Epithelial cell of esophagus (primary cell): ENCODE data around the gene CMBL.
"Not testable (repeated sequence)": the region's sequence is repeated elsewhere in the genome, so short reads cannot be mapped to it uniquely, and the experiment has no call there.

Experiments used
- DNase-seq: peaks from one replicate; pipeline ENCODE4 v3.0.0; 2010; ENCODE audit warnings: low read depth
- H3K4me3 ChIP-seq: 2 replicates; pipeline ENCODE4 v1.5.1; 2011; ENCODE audit warnings: mild to moderate bottlenecking, low read length, control low read depth
- TF ChIP-seq, protein P1 (sequence below): IDR thresholded peaks from 2 replicates; pipeline ENCODE4 v1.5.1; 2011; ENCODE audit warnings: low read depth, mild to moderate bottlenecking, low read length, control low read depth, inconsistent platforms; ENCODE audit not compliant: insufficient read depth; ENCODE audit errors: missing control alignments

The CMBL gene

GRCh38 chr5:10351919-10352318 lies 44.2 kb upstream of the CMBL start:
- no peak overlapping the region for H3K4me3 ChIP-seq
- TF ChIP-seq, protein P1, sequence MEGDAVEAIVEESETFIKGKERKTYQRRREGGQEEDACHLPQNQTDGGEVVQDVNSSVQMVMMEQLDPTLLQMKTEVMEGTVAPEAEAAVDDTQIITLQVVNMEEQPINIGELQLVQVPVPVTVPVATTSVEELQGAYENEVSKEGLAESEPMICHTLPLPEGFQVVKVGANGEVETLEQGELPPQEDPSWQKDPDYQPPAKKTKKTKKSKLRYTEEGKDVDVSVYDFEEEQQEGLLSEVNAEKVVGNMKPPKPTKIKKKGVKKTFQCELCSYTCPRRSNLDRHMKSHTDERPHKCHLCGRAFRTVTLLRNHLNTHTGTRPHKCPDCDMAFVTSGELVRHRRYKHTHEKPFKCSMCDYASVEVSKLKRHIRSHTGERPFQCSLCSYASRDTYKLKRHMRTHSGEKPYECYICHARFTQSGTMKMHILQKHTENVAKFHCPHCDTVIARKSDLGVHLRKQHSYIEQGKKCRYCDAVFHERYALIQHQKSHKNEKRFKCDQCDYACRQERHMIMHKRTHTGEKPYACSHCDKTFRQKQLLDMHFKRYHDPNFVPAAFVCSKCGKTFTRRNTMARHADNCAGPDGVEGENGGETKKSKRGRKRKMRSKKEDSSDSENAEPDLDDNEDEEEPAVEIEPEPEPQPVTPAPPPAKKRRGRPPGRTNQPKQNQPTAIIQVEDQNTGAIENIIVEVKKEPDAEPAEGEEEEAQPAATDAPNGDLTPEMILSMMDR, result no peak
- DNase-seq, result no peak

DNA sequence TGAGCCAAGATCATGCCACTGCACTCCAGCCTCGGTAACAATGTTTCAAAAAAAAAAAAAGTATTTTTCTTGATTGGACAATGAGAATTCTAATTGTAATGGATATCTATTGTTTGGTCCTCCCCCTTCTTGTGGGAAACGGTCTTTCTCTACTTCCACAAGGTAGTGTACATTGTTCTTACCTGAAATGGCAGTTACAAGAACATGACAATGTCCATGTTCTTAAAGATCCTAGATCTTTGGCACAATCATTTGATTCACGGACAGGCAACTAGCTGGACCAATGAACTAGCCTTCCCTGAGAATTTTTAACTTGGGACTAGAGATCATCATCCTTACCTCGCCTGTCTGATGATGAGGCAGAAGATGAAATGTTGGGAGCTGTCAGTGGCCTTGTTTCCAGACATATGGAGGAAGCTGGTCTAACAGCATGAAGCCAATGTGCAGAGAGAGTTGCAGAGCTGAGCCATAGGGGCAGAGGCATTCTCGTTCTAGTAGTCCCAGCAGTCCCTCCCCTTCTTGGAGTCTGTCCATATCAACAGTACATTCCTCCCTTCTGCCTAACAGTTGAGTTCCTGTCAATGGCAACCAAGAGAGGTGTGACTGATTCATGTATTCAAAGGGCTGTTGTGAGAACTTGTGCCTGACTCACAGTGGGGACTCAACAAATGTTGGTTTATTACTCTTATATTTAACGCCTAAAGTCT lies 43.6 kb upstream of the CMBL start:
- H3K4me3 ChIP-seq, result no peak overlapping the region
- DNase-seq, result peak; percentile 93

DNA sequence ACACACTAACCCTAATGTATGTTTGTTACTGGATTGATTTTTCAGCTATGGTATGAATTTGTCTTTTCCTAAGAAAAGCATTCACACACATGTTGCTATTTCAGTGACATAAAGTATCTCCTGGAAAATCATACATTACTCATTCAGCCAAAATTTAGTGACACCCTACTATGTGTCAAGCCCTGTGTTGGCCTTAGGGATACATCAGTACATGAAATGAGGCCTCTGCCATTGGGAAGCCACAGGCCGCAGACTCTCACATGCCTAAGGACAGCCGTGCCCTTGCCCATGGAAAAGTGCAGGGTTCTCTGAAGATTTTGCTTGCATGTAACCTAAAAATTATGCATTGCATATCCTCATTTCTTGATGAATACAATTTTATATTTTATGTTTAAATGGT lies 40.6 kb upstream of the CMBL start:
- DNase-seq, result no peak
- TF ChIP-seq, protein P1, result no peak
- no peak overlapping the region for H3K4me3 ChIP-seq

More for the DNA sequence above, 43.6 kb upstream of the CMBL start:
- TF ChIP-seq, protein P1, result no peak

DNA sequence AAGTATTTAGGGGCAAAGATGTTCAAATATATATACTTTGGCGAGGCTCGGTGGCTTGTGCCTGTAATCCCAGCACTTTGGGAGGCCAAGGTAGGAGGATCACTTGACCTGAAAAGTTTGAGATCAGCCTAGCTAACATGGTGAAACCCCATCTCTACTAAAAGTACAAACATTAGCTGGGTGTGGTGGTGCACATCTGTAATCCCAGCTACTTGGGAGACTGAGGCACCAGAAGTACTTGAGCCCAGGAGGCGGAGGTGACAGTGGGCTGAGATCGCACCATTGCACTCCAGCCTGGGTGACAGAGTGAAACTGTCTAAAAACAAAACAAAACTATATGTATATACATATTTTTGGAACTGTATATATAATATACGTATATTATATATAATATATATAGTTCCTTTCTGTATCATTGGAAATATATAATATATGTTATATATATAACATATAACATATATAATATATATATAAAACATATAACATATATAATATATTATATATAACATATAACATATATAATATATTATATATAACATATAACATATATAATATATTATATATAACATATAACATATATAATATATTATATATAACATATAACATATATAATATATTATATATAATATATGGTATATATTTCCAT lies 36.9 kb upstream of the CMBL start:
- not testable (repeated sequence) for DNase-seq, H3K4me3 ChIP-seq

- peak; percentile 72 for DNase-seq
- TF ChIP-seq, protein P1, result no peak
- H3K4me3 ChIP-seq, result no peak overlapping the region
Observed at GRCh38 chr5:10343486-10343885, 35.8 kb upstream of the CMBL start.

DNA sequence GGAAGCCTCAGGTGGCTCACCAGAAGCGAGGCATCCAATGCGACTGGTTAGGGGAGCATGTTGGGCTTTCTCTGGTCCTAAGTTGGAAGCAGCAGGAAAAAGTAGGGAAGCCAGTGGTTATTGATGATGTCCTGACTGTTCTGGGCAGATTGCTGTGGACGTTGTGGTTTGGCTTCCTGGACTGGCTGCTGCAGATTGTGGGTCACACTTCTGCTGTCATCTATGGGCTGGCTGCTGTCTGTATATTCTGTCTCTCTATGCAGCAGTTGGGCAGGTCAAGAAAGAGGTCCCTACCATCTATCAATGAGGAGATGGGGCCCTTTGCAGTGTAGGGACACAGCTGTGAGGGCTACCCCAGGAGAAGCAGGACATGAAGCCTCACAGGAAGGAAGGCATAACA lies 32.3 kb upstream of the CMBL start:
- TF ChIP-seq, protein P1, result no peak
- DNase-seq, result no peak
- H3K4me3 ChIP-seq, result no peak overlapping the region

DNA sequence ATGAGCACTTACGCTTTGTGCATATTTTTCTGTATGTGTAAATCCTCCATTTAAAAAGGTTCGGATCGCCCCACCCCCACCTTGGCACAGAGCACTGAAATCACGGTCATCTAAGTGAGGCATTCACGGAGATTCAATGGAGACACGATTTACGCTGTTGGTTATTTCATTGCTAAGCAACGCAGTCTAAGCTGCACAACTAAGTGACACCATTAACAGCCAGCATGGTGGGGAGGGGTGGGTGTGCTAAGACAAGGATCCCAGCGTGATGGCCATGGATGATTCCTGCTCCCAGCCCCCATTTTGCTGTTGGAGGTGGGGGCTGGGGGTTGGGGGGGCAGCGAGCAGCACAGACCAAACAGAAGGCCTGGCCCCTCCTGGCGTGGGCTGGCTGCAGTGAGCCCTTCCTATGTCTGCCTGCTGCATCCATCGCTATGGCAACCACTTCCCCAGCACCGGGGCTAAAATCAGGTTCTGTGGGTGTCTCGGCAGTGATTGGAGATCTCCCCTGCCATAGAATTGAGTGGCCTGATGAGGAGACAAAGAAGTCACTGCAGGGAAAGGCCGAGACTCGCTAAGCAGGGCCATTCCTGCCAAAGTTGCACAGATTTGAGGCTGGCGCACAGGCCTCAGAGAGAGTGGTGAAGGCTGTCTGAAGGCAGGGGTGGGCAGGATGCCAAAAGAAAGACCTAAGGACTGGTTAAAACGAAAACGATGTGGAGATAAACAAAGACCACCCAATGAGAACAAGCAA lies 31.5 kb upstream of the CMBL start:
- TF ChIP-seq, protein P1, result no peak
- H3K4me3 ChIP-seq, result no peak overlapping the region
- DNase-seq, result no peak
